Mesothelial cell of epicardium (in vitro differentiated cells): ENCODE data around the gene TTLL8. TPM values are rescaled to one million over a fixed set of nuclear protein-coding genes. Genes with fewer than 3 reads are reported as not detected.

Experiments used
- DNase-seq, 2 experiments: peaks; one replicate each; pipeline ENCODE4 v3.0.0; 2021; ENCODE audit warnings: low spot score in 2 of 2; ENCODE audit not compliant: unreplicated experiment in 2 of 2
- H3K27ac Mint-ChIP-seq: 2 replicates; pipeline ENCODE4 v1.8.0; 2021; ENCODE audit warnings: mixed read lengths
- H3K27me3 Mint-ChIP-seq: 2 replicates; pipeline ENCODE4 v1.8.0; 2021; ENCODE audit warnings: low read depth, mixed read lengths
- H3K36me3 Mint-ChIP-seq: 2 replicates; pipeline ENCODE4 v1.8.0; 2021; ENCODE audit warnings: mixed read lengths
- H3K4me1 Mint-ChIP-seq: 2 replicates; pipeline ENCODE4 v1.8.0; 2021; ENCODE audit warnings: mixed read lengths
- H3K4me3 Mint-ChIP-seq: 2 replicates; pipeline ENCODE4 v1.8.0; 2021; ENCODE audit warnings: mild to moderate bottlenecking, moderate library complexity, mixed read lengths
- H3K9me3 Mint-ChIP-seq: 2 replicates; pipeline ENCODE4 v1.8.0; 2021; ENCODE audit warnings: mixed read lengths
- total RNA-seq: library from RNA; stranded (reverse); gene quantifications from 3 replicates; pipeline ENCODE4 v1.2.1, GENCODE V29; 2021
- TF ChIP-seq, protein P1 (sequence below): fragments of 200-600 bp; sonication (generic); IDR thresholded peaks from one replicate; pipeline ENCODE4 v1.5.0; 2021; ENCODE audit warnings: antibody characterized with exemption; ENCODE audit not compliant: unreplicated experiment

The TTLL8 gene
- total RNA-seq, result 0.11 to 0.44 TPM (median 0.13 TPM) in 3 replicates

- DNase-seq, result no peak
- H3K27ac Mint-ChIP-seq, result peak within 1 kb of the TSS; percentile 64
- peaks cover 10% of the 10 kb centered on the region for H3K27me3 Mint-ChIP-seq
- peaks cover 27% of the 10 kb centered on the region for H3K4me1 Mint-ChIP-seq
- peak within 1 kb of the TSS; percentile 62 for H3K4me3 Mint-ChIP-seq
- TF ChIP-seq, protein P1, sequence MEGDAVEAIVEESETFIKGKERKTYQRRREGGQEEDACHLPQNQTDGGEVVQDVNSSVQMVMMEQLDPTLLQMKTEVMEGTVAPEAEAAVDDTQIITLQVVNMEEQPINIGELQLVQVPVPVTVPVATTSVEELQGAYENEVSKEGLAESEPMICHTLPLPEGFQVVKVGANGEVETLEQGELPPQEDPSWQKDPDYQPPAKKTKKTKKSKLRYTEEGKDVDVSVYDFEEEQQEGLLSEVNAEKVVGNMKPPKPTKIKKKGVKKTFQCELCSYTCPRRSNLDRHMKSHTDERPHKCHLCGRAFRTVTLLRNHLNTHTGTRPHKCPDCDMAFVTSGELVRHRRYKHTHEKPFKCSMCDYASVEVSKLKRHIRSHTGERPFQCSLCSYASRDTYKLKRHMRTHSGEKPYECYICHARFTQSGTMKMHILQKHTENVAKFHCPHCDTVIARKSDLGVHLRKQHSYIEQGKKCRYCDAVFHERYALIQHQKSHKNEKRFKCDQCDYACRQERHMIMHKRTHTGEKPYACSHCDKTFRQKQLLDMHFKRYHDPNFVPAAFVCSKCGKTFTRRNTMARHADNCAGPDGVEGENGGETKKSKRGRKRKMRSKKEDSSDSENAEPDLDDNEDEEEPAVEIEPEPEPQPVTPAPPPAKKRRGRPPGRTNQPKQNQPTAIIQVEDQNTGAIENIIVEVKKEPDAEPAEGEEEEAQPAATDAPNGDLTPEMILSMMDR, result no peak
- no peaks in the 10 kb centered on the region for H3K36me3 Mint-ChIP-seq
- peaks cover 9% of the 10 kb centered on the region for H3K9me3 Mint-ChIP-seq
Measured at GRCh38 chr22:50058061-50058905, at the start of gene TTLL8. Gene TTLL8, minus strand, starts transcription at chr22:50058298.

- no peak overlapping the region for H3K4me3 Mint-ChIP-seq
- TF ChIP-seq, protein P1, result no peak
- no peaks in the 10 kb centered on the region for H3K9me3 Mint-ChIP-seq
- H3K36me3 Mint-ChIP-seq, result no peaks in the 10 kb centered on the region
- peaks cover 29% of the 10 kb centered on the region for H3K4me1 Mint-ChIP-seq
- no peak for DNase-seq
- H3K27me3 Mint-ChIP-seq, result no peaks in the 10 kb centered on the region
- H3K27ac Mint-ChIP-seq, result no peak overlapping the region
Measured at GRCh38 chr22:50107529-50107928, 49.4 kb upstream of the TTLL8 start.

DNA sequence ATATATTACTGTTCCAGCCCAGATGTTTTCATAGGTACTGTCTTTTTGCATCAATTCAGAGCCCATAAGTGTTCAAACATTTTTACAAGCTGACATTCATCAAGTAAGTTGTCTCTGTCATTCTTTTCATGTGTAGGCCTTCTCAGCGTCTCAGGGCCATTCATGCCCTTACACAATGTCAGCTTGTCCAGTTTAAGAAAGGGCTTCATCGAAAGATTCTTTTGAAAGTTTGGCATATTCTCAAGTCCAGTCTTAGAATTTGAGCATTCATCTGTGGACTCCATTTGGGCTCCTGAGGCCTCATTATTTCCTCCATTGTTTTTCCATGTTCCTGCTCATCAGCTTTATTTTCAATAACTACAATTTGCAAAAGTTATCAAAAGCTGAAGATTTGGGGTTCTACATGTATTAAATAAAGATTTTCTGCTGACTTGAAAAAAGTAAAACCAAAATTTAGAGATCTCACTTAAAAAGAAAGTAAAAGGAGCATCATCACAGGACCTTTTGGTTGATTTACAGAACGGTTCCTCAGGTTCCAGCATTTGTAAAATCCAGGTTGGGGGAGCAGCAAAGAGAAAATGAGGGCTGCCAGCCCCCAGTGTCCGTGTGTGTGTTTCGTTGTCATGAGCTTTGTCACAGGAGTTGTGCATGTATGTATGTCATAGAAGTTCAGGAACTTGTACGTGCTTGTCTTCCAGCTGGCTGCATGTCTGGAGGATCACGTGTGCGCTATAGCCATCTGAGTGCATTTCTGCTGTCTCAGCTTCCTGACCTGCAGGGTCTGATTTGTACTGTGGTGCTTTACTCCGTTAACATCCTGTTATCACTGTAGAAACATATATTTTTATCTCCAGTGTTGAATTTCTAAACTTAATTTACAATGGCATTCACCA is 47.4 kb upstream of the TTLL8 start:
- Mint-ChIP-seq H3K4me1 (peaks cover 17% of the 10 kb centered on the region), H3K27ac (peak overlapping the region; percentile 79), H3K9me3 (no peaks in the 10 kb centered on the region), H3K36me3 (no peaks in the 10 kb centered on the region), H3K27me3 (no peaks in the 10 kb centered on the region), H3K4me3 (no peak overlapping the region)
- TF ChIP-seq, protein P1, result no peak
- no peak for DNase-seq

DNA sequence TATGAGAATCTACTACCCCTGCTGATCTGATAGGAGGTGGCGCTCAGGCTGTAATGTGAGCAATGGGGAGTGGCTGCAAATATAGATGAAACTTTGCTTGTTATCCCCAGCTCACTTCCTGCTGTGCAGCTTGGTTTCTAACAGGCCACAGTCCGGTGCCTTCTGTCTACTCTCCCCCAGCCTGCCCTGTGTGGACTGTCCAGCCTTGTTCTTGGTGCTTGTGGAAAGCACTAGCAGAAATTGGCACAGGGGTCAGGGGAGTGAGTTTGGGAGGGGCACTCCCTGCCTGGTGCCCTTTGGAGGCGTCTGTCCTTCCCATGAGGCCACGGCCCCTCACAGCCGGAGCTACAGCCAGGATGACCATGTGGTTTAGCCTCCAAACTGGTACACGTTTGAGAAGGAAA is 46.0 kb upstream of the TTLL8 start:
- H3K4me1 Mint-ChIP-seq, result peaks cover 17% of the 10 kb centered on the region
- DNase-seq, result no peak
- TF ChIP-seq, protein P1, result no peak
- no peaks in the 10 kb centered on the region for H3K36me3 Mint-ChIP-seq
- H3K27me3 Mint-ChIP-seq, result no peaks in the 10 kb centered on the region
- H3K9me3 Mint-ChIP-seq, result no peaks in the 10 kb centered on the region
- no peak overlapping the region for H3K4me3 Mint-ChIP-seq
- peak overlapping the region; percentile 53 for H3K27ac Mint-ChIP-seq

DNA sequence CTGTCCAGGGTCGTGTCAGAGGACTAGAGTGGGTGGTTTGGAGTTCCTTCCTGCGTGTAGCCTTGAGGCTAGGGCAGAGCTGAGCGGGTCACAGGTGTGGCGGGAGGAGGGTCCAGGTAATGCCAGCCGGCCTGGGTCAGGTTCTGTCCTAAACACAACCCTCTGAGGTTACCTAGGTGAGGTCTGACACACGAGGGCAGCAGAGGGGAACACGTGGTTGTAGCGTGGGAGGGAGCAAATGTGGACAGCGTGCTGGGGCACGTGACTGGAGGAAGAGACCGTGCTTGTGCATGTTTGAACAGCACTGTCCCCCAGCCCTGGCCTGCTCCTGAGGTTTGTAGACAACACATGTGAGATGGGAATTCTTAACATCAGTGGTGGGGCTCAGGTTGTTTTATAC is 44.8 kb upstream of the TTLL8 start:
- Mint-ChIP-seq H3K9me3 (no peaks in the 10 kb centered on the region), H3K4me3 (no peak overlapping the region), H3K4me1 (peaks cover 17% of the 10 kb centered on the region), H3K27ac (no peak overlapping the region), H3K27me3 (no peaks in the 10 kb centered on the region), H3K36me3 (no peaks in the 10 kb centered on the region)
- TF ChIP-seq, protein P1, result no peak
- DNase-seq, result no peak
